ENCODE results near the gene RAP1GDS1. TPM values are rescaled to one million over a fixed set of nuclear protein-coding genes. Genes with fewer than 3 reads are reported as not detected.

RAP1GDS1 gene
- polyA plus RNA-seq, 3 donors: 23.6 to 37.9 (median 37.8) TPM

- Histone ChIP-seq H3K79me2 (ENCODE audit: insufficient read depth, low read length) (no peaks in the 10 kb centered on the region), H4K20me1 (ENCODE audit: insufficient read depth, low read length) (no peaks in the 10 kb centered on the region), H2AFZ (ENCODE audit: insufficient read depth, low read depth, low read length, poor library complexity, severe bottlenecking) (no peak overlapping the region), H3K4me2 (replicated peaks; ENCODE audit: extremely low read depth, low read length, poor library complexity, severe bottlenecking) (no peak overlapping the region), H3K9me3 (replicated peaks in 1 of 2; ENCODE audit: control insufficient read depth in 1 of 2, insufficient read depth in 1 of 2, low read length in 2 of 2) (peaks cover 0 to 4% of the 10 kb centered on the region in 2 donors), H3K9ac (ENCODE audit: insufficient read depth, low read length, poor library complexity, severe bottlenecking) (no peak overlapping the region), H3K4me1 (ENCODE audit: control insufficient read depth in 1 of 2, insufficient read depth in 2 of 2, low read length in 2 of 2) (no peaks in the 10 kb centered on the region), H3K36me3 (replicated peaks in 1 of 2; ENCODE audit: control insufficient read depth in 1 of 2, insufficient read depth in 2 of 2, low read length in 2 of 2) (peaks cover 0 to 7% of the 10 kb centered on the region in 2 donors), H3K27ac (ENCODE audit: low read depth in 1 of 2, low read length in 2 of 2) (no peak overlapping the region), H3K4me3 (replicated peaks in 1 of 3; ENCODE audit: low read depth in 2 of 3, low read length in 3 of 3) (no peak overlapping the region), H3K27me3 (ENCODE audit: control insufficient read depth in 2 of 2, insufficient read depth in 2 of 2, low read length in 2 of 2) (no peaks in the 10 kb centered on the region)
- no peak for DNase-seq
- Mint-ChIP-seq H3K4me3 (no peak overlapping the region), H3K4me1 (no peaks in the 10 kb centered on the region), H3K9me3 (peaks cover 5 to 23% (median 15%) of the 10 kb centered on the region in 7 donors), H3K27ac (no peak overlapping the region), H3K36me3 (peaks cover 33 to 41% of the 10 kb centered on the region in 2 donors), H3K27me3 (ENCODE audit: low read depth in 3 of 3) (peaks cover 0 to 2% (median 2%) of the 10 kb centered on the region in 3 donors)
- no peak for TF ChIP-seq CTCF (IDR thresholded peaks at IDR 0.05)
- intact Hi-C loops (cut with micrococcal nuclease): no loop called here
These were observed 39.5 kb downstream of the RAP1GDS1 start for GRCh38 chr4:98300706-98301105.

GRCh38 chr4:98305576-98305975 is 44.4 kb downstream of the RAP1GDS1 start:
- Mint-ChIP-seq H3K4me1 (no peaks in the 10 kb centered on the region), H3K9me3 (peaks cover 0 to 20% (median 13%) of the 10 kb centered on the region in 7 donors), H3K4me3 (no peak overlapping the region), H3K27ac (no peak overlapping the region), H3K36me3 (peaks cover 10 to 11% of the 10 kb centered on the region in 2 donors), H3K27me3 (ENCODE audit: low read depth in 3 of 3) (no peaks in the 10 kb centered on the region)
- Histone ChIP-seq H3K4me1 (ENCODE audit: control insufficient read depth in 1 of 2, insufficient read depth in 2 of 2, low read length in 2 of 2) (no peaks in the 10 kb centered on the region), H3K79me2 (ENCODE audit: insufficient read depth, low read length) (no peaks in the 10 kb centered on the region), H3K27ac (ENCODE audit: low read depth in 1 of 2, low read length in 2 of 2) (no peak overlapping the region), H2AFZ (ENCODE audit: insufficient read depth, low read depth, low read length, poor library complexity, severe bottlenecking) (no peak overlapping the region), H3K36me3 (replicated peaks in 1 of 2; ENCODE audit: control insufficient read depth in 1 of 2, insufficient read depth in 2 of 2, low read length in 2 of 2) (peaks cover 0 to 7% of the 10 kb centered on the region in 2 donors), H3K9me3 (replicated peaks in 1 of 2; ENCODE audit: control insufficient read depth in 1 of 2, insufficient read depth in 1 of 2, low read length in 2 of 2) (peaks cover 0 to 4% of the 10 kb centered on the region in 2 donors), H3K4me2 (replicated peaks; ENCODE audit: extremely low read depth, low read length, poor library complexity, severe bottlenecking) (no peak overlapping the region), H3K27me3 (ENCODE audit: control insufficient read depth in 2 of 2, insufficient read depth in 2 of 2, low read length in 2 of 2) (no peaks in the 10 kb centered on the region), H4K20me1 (ENCODE audit: insufficient read depth, low read length) (peaks cover 4% of the 10 kb centered on the region), H3K9ac (ENCODE audit: insufficient read depth, low read length, poor library complexity, severe bottlenecking) (no peak overlapping the region), H3K4me3 (replicated peaks in 1 of 3; ENCODE audit: low read depth in 2 of 3, low read length in 3 of 3) (no peak overlapping the region)
- TF ChIP-seq CTCF (IDR thresholded peaks at IDR 0.05): no peak
- no peak for DNase-seq
- WGBS (ENCODE audit: insufficient coverage): 100% methylated on average over 1 of the region's 1 CpG
- intact Hi-C loops (cut with micrococcal nuclease): no loop called here

Measured in CD14-positive monocyte (primary cell).